Sciatic nerve (tissue), 2 donors: ENCODE data around the gene FMO2. TPM values are rescaled to one million over a fixed set of nuclear protein-coding genes. Genes with fewer than 3 reads are reported as not detected.

ENCODE experiments used
- ATAC-seq: fragments of 200-7000 bp; cut with Tn5 transposase; one replicate; pipeline ENCODE4 v1.9.1; 2020; ENCODE audit warnings: mild to moderate bottlenecking, moderate library complexity
- DNase-seq: peaks from one replicate; pipeline ENCODE4 v3.0.0-alpha.2; 2020; ENCODE audit warnings: low spot score
- intact Hi-C: fragments of 100-400 bp; cut with DNase I; formaldehyde crosslinking; loops from one replicate; pipeline ENCODE4 v1.14.2; 2022
- total RNA-seq: library from RNA; stranded (reverse); fragmentation: NEBNext Ultra II Directional; extraction: Animal tissue kit (Norgen Biotek cat#: 25700); gene quantifications from one replicate; pipeline ENCODE4 v1.2.1, GENCODE V29; 2021
- donor health status: DM: no; HTN: no; CAD: no.
- donor health status: DM: no; HTN: no; CAD: no.

The FMO2 gene
- total RNA-seq, 1 donor from 2014 or later: 58.3 TPM

GRCh38 chr1:171248841-171249240 lies 63.7 kb downstream of the FMO2 start:
- DNase-seq (no peak), ATAC-seq (no peak)
- intact Hi-C loops: no loop called here

DNA sequence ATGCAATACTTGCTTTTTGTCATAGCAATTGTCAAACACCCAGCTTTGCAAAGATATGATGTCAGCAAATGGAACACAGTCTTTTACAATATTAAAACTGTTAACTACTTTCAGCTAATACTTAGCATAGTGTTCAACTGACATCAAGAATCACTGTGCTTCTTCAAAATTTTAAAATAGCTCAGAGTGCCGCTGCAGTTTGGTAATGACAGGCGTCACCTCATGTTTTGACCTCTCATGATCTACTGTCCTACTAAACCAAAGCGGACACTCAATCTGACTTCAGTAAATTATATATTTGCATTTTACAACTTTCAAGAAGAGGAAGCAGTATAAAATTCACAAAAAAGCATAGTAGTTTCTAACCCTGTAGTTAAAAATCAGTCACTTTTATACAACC lies 65.2 kb downstream of the FMO2 start:
- DNase-seq (no peak), ATAC-seq (no peak)
- intact Hi-C loops: no loop called here

GRCh38 chr1:171251042-171251951 lies 66.2 kb downstream of the FMO2 start:
- intact Hi-C loops: no loop called here
- peak; percentile 68 for ATAC-seq
- peak; percentile 67 for DNase-seq

GRCh38 chr1:171251952-171252300 lies 66.8 kb downstream of the FMO2 start:
- intact Hi-C loops: no loop called here
- DNase-seq: no peak
- ATAC-seq: no peak

DNA sequence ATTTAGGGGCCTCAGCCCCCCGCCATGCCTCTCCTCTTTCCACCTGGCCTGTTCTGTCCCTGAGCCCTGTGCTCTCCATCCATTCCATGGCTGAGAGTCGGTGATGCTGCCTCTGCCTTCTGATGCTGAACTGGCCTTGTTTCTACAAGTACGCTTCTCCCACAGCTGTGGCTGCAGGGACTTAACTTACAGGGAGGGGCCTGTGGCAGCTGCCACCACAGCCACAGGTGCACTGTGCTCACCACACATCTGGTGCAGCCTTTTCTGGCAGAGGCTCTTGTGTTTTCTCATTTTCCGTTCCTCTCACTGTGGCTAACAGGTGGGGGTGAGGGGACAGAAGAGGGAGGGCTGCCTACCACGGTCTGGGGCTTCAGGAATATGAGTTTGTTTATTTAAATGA lies 67.4 kb downstream of the FMO2 start:
- no peak for DNase-seq
- ATAC-seq: peak; percentile 48
- intact Hi-C loops: no loop called here

DNA sequence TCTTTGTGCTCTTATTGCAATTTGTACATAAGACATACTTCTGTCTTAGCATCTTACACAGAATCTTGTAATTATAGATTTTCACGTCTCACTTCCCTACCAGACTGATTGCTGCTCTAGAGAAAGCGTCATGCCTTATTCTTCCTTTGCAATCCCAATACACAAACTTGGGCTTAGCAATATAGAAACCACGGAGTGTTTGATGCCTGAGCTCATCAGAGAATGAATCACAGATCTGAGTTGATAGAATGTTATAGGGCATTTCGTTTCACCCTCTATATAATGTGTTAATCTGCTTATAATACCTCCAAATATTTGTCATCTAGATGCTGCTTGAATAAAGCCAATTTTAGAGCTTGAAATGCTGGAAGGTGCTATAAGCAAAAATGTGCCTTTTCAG lies 69.8 kb downstream of the FMO2 start:
- intact Hi-C loops: no loop called here
- no peak for DNase-seq
- no peak for ATAC-seq

GRCh38 chr1:171256940-171257606 lies 72.0 kb downstream of the FMO2 start:
- intact Hi-C loops: no loop called here

DNA sequence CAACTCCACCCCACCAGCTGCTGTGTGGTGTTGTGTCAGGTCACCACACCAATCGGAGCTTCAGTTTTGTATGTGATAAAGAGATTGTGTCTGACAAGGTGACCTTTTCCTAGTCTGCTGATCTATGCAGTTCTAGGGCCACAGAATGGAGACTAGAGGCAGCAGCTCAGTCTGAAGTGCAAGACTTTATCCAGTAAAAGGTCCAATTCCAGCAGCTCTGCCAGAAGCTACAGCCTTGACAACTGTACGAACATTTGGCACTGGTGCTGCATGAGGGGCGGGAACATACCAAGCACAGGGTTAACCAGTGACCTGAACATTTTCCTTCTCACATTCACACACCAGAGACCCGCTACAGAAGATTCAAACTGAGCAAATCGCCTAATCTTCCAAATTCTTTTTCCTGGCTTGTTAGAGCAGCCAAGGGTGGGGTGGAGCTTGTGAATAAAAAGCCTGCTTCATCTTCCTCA lies 72.5 kb downstream of the FMO2 start:
- ATAC-seq (peak; percentile 83), DNase-seq (peak; percentile 63)
- intact Hi-C loops: no loop called here

More at GRCh38 chr1:171256940-171257606, 72.0 kb downstream of the FMO2 start:
- DNase-seq: peak; percentile 63
- ATAC-seq: peak; percentile 82

GRCh38 chr1:171258429-171258828 lies 73.3 kb downstream of the FMO2 start:
- ATAC-seq: no peak
- intact Hi-C loops: no loop called here
- no peak for DNase-seq

GRCh38 chr1:171258943-171259342 lies 73.8 kb downstream of the FMO2 start:
- DNase-seq (no peak), ATAC-seq (no peak)
- intact Hi-C loops: no loop called here

Other genes starting within 250 kb of the FMO2 start
- 0.31 TPM for gene MROH9, start 249.8 kb upstream of the FMO2 start, total RNA-seq
- gene FMO3, start 94.4 kb upstream of the FMO2 start, total RNA-seq: 3.0 TPM
- 10.2 TPM for gene FMO1, start 63.2 kb downstream of the FMO2 start, total RNA-seq
- 4.9 TPM for gene FMO4, start 128.9 kb downstream of the FMO2 start, total RNA-seq